Measurements from ENCODE around the gene ZPBP2. TPM values are rescaled to one million over a fixed set of nuclear protein-coding genes. Genes with fewer than 3 reads are reported as not detected.

Gene ZPBP2
- total RNA-seq, 1 experiment from 2014 or later = not detected

DNA sequence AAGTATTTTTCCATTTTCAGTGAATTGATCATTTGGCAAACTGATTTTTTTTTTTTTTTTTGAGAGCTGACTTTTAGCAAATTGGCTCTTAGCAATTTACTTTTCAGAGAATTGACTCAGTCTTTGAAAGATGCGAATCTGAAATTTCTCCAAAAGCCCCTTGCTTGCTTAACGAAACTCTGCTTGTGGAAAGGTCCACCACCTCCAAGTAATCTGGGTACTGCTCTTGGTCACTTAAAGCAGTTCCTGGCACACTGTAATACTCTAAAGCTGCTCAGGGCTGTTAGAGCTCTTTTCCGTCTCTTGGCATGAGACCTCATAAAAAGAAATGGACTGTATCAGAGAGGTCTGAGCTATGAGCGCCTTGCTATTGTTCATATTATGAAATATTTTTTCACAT is 47.6 kb downstream of the ZPBP2 start:
- in situ Hi-C loops (cut with HindIII; ENCODE audit: low pct_unique_long_range_greater_than_20kb, low sequenced_read_pairs) = no loop called here
- CTCF ChIA-PET = interaction anchor here (0.8 kb wide), 1 partner anchor 42 kb away, joined by 8 read pairs; no protein-coding TSS in a partner anchor

DNA sequence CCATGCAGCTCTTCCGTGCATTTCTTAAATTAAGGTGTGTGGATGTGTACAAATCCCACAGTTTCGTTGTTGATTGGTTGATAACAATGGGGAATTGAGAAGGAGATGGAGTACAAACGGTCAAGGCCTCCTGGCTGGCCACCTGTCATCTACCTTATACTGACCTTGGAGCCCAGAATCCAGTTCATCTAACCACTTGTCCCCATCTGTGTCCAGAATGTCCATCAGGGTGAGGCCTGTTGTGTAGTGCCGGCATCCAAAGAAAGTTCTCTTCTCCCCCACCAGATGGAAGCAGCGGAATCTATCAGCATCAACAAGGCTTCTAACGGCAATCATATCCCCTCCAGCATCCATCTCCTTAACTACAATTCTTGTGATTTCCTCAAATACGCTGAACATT is 48.9 kb downstream of the ZPBP2 start:
- Histone ChIP-seq H3K36me3 (ENCODE audit: control insufficient read depth, insufficient read depth, low read length) (no peaks in the 10 kb centered on the region), H3K4me1 (ENCODE audit: control insufficient read depth, insufficient read depth, low read length) (no peaks in the 10 kb centered on the region), H3K27ac (ENCODE audit: low read length) (no peak overlapping the region), H3K9me3 (ENCODE audit: control insufficient read depth, insufficient read depth, low read depth, low read length) (no peaks in the 10 kb centered on the region), H3K27me3 (ENCODE audit: control insufficient read depth, insufficient read depth, low read length) (no peaks in the 10 kb centered on the region), H3K4me3 (ENCODE audit: low read depth in 2 of 2, low read length in 2 of 2) (no peak overlapping the region)
- in situ Hi-C loops (cut with HindIII; ENCODE audit: low pct_unique_long_range_greater_than_20kb, low sequenced_read_pairs) (no loop called here), intact Hi-C loops (cut with micrococcal nuclease; ENCODE audit: unreplicated experiment) (no loop called here)
- TF ChIP-seq POLR2AphosphoS5 (IDR thresholded peaks at IDR 0.05; ENCODE audit: low read depth, low read length) (no peak), SIN3A (IDR thresholded peaks at IDR 0.05; ENCODE audit: borderline replicate concordance, insufficient read depth, low read depth, low read length) (no peak), TCF7L2 (IDR thresholded peaks at IDR 0.05; ENCODE audit: low read depth, low read length) (no peak)
- TF ChIP-seq, protein P1, sequence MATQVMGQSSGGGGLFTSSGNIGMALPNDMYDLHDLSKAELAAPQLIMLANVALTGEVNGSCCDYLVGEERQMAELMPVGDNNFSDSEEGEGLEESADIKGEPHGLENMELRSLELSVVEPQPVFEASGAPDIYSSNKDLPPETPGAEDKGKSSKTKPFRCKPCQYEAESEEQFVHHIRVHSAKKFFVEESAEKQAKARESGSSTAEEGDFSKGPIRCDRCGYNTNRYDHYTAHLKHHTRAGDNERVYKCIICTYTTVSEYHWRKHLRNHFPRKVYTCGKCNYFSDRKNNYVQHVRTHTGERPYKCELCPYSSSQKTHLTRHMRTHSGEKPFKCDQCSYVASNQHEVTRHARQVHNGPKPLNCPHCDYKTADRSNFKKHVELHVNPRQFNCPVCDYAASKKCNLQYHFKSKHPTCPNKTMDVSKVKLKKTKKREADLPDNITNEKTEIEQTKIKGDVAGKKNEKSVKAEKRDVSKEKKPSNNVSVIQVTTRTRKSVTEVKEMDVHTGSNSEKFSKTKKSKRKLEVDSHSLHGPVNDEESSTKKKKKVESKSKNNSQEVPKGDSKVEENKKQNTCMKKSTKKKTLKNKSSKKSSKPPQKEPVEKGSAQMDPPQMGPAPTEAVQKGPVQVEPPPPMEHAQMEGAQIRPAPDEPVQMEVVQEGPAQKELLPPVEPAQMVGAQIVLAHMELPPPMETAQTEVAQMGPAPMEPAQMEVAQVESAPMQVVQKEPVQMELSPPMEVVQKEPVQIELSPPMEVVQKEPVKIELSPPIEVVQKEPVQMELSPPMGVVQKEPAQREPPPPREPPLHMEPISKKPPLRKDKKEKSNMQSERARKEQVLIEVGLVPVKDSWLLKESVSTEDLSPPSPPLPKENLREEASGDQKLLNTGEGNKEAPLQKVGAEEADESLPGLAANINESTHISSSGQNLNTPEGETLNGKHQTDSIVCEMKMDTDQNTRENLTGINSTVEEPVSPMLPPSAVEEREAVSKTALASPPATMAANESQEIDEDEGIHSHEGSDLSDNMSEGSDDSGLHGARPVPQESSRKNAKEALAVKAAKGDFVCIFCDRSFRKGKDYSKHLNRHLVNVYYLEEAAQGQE (IDR thresholded peaks at IDR 0.05; ENCODE audit: insufficient read depth in 1 of 2, low read depth in 2 of 2, low read length in 1 of 2) = no peak
- no TSS peak for BruUV-seq (replicated peaks)
- no peak; the same call in 1 of the 2 replicates for ATAC-seq
- ChIA-PET CTCF (interaction anchor here (0.7 kb wide), 1 partner anchor 224 kb away, joined by 3 read pairs; the partner anchor contains the start of gene CASC3), POLR2A (no interaction called here)
- no peak for DNase-seq (ENCODE audit: low read depth, low spot score)

More for the DNA sequence above, 47.6 kb downstream of the ZPBP2 start:
- Histone ChIP-seq H3K9me3 (ENCODE audit: control insufficient read depth, insufficient read depth, low read depth, low read length) (no peaks in the 10 kb centered on the region), H3K4me3 (ENCODE audit: low read depth in 2 of 2, low read length in 2 of 2) (no peak overlapping the region), H3K4me1 (ENCODE audit: control insufficient read depth, insufficient read depth, low read length) (no peaks in the 10 kb centered on the region), H3K27ac (ENCODE audit: low read length) (no peak overlapping the region), H3K36me3 (ENCODE audit: control insufficient read depth, insufficient read depth, low read length) (no peaks in the 10 kb centered on the region), H3K27me3 (ENCODE audit: control insufficient read depth, insufficient read depth, low read length) (no peaks in the 10 kb centered on the region)
- no peak for TF ChIP-seq TCF7L2 (IDR thresholded peaks at IDR 0.05; ENCODE audit: low read depth, low read length)
- no peak for TF ChIP-seq SIN3A (IDR thresholded peaks at IDR 0.05; ENCODE audit: borderline replicate concordance, insufficient read depth, low read depth, low read length)
- TF ChIP-seq POLR2AphosphoS5 (IDR thresholded peaks at IDR 0.05; ENCODE audit: low read depth, low read length) = no peak
- TF ChIP-seq, protein P2, sequence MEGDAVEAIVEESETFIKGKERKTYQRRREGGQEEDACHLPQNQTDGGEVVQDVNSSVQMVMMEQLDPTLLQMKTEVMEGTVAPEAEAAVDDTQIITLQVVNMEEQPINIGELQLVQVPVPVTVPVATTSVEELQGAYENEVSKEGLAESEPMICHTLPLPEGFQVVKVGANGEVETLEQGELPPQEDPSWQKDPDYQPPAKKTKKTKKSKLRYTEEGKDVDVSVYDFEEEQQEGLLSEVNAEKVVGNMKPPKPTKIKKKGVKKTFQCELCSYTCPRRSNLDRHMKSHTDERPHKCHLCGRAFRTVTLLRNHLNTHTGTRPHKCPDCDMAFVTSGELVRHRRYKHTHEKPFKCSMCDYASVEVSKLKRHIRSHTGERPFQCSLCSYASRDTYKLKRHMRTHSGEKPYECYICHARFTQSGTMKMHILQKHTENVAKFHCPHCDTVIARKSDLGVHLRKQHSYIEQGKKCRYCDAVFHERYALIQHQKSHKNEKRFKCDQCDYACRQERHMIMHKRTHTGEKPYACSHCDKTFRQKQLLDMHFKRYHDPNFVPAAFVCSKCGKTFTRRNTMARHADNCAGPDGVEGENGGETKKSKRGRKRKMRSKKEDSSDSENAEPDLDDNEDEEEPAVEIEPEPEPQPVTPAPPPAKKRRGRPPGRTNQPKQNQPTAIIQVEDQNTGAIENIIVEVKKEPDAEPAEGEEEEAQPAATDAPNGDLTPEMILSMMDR (IDR thresholded peaks at IDR 0.05) = no peak
- BruUV-seq (replicated peaks) = no TSS peak
- intact Hi-C loops (cut with micrococcal nuclease; ENCODE audit: unreplicated experiment) = no loop called here
- no peak for DNase-seq (ENCODE audit: low read depth, low spot score)
- POLR2A ChIA-PET = interaction anchor here (0.6 kb wide), 1 partner anchor 330 kb away, joined by 3 read pairs; no protein-coding TSS in a partner anchor
- ATAC-seq = no peak

DNA sequence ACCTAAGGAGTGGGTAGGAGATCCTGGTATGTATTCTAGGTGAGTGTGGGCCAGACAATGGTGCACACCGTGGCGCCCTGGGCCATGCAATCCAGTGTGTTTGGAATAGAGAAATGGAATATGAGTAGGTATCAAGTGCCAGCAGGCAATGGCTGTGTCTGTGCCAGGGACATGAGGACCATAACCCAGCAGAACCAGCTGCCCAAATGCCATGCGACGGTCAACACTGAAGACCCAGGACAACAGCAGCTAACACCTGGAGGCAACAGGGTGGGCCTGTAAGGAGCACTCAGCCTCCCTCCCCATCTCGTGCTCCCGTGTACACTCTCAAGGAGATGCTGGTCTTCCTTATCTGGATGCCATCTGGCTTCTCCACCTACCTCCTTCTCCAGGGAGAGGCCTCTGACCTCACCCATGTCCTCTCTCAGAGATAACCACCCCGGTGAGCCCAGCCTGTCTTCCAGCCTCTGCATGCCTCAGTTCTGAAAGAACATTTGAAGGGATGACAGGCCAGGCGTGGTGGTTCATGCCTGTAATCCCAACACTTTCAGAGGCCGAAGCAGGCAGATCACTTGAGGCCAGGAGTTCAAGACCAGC is 51.2 kb downstream of the ZPBP2 start:
- no peaks in the 10 kb centered on the region for H3K36me3 ChIP-seq (ENCODE audit: control insufficient read depth, insufficient read depth, low read length)
- POLR2A ChIA-PET = no interaction called here
- TF ChIP-seq POLR2AphosphoS5 (IDR thresholded peaks at IDR 0.05; ENCODE audit: low read depth, low read length) = no peak
- TF ChIP-seq, protein P2 (IDR thresholded peaks at IDR 0.05) = no peak
- TF ChIP-seq, protein P1 (IDR thresholded peaks at IDR 0.05; ENCODE audit: insufficient read depth in 1 of 2, low read depth in 2 of 2, low read length in 1 of 2) = no peak
- no peak overlapping the region for H3K27ac ChIP-seq (ENCODE audit: low read length)
- CTCF ChIA-PET = no interaction called here
- no TSS peak for BruUV-seq (replicated peaks)
- H3K4me1 ChIP-seq (ENCODE audit: control insufficient read depth, insufficient read depth, low read length) = no peaks in the 10 kb centered on the region
- no peaks in the 10 kb centered on the region for H3K27me3 ChIP-seq (ENCODE audit: control insufficient read depth, insufficient read depth, low read length)
- no peak overlapping the region for H3K4me3 ChIP-seq (ENCODE audit: low read depth in 2 of 2, low read length in 2 of 2)
- in situ Hi-C loops (cut with HindIII; ENCODE audit: low pct_unique_long_range_greater_than_20kb, low sequenced_read_pairs) = no loop called here
- ATAC-seq = no peak
- no peak for DNase-seq (ENCODE audit: low read depth, low spot score)
- intact Hi-C loops (cut with micrococcal nuclease; ENCODE audit: unreplicated experiment) = no loop called here
- H3K9me3 ChIP-seq (ENCODE audit: control insufficient read depth, insufficient read depth, low read depth, low read length) = no peaks in the 10 kb centered on the region

Measured in Panc1 (cell line).